ENCODE results near the gene HSPA4L. TPM values are rescaled to one million over a fixed set of nuclear protein-coding genes. Genes with fewer than 3 reads are reported as not detected.

Gene HSPA4L
- total RNA-seq, 2 experiments from 2014 or later, result 4.1 to 4.6 TPM

GRCh38 chr4:127849505-127850234 is 67.5 kb downstream of the HSPA4L start:
- intact Hi-C loops (cut with micrococcal nuclease), result no loop called here
- DNase-seq (no peak), ATAC-seq (no peak)
- ChIA-PET POLR2A (no interaction called here), CTCF (no interaction called here)
- Mint-ChIP-seq H3K36me3 (ENCODE audit: low read depth) (peaks cover 60% of the 10 kb centered on the region), H3K9me3 (peaks cover 63% of the 10 kb centered on the region), H3K27me3 (no peaks in the 10 kb centered on the region), H3K4me1 (ENCODE audit: low read depth) (no peaks in the 10 kb centered on the region), H3K27ac (no peak overlapping the region), H3K4me3 (no peak overlapping the region)
- TF ChIP-seq CTCF (IDR thresholded peaks at IDR 0.05), result no peak

GRCh38 chr4:127852661-127853060 is 70.5 kb downstream of the HSPA4L start:
- ChIA-PET CTCF (no interaction called here), POLR2A (no interaction called here)
- Mint-ChIP-seq H3K36me3 (ENCODE audit: low read depth) (peaks cover 67% of the 10 kb centered on the region), H3K27ac (no peak overlapping the region), H3K27me3 (no peaks in the 10 kb centered on the region), H3K4me3 (no peak overlapping the region), H3K9me3 (peaks cover 55% of the 10 kb centered on the region), H3K4me1 (ENCODE audit: low read depth) (peaks cover 4% of the 10 kb centered on the region)
- DNase-seq (no peak), ATAC-seq (no peak)
- intact Hi-C loops (cut with micrococcal nuclease), result no loop called here
- no peak for TF ChIP-seq CTCF (IDR thresholded peaks at IDR 0.05)

GRCh38 chr4:127856196-127856812 is 74.2 kb downstream of the HSPA4L start:
- Mint-ChIP-seq H3K27ac (no peak overlapping the region), H3K9me3 (peaks cover 40% of the 10 kb centered on the region), H3K4me1 (ENCODE audit: low read depth) (peaks cover 4% of the 10 kb centered on the region), H3K36me3 (ENCODE audit: low read depth) (peaks cover 63% of the 10 kb centered on the region), H3K27me3 (no peaks in the 10 kb centered on the region), H3K4me3 (no peak overlapping the region)
- CTCF ChIA-PET, result interaction anchor here (0.6 kb wide), 1 partner anchor 1062 kb away, joined by 3 read pairs; no protein-coding TSS in a partner anchor
- ATAC-seq, result no peak
- no peak for TF ChIP-seq CTCF (IDR thresholded peaks at IDR 0.05)
- intact Hi-C loops (cut with micrococcal nuclease), result no loop called here
- no peak for DNase-seq
- POLR2A ChIA-PET, result no interaction called here

- H3K4me1 Mint-ChIP-seq (ENCODE audit: low read depth), result peaks cover 4% of the 10 kb centered on the region
- CTCF ChIA-PET, result no interaction called here
- TF ChIP-seq CTCF (IDR thresholded peaks at IDR 0.05), result no peak
- H3K27ac Mint-ChIP-seq, result no peak overlapping the region
- POLR2A ChIA-PET, result no interaction called here
- peaks cover 34% of the 10 kb centered on the region for H3K9me3 Mint-ChIP-seq
- DNase-seq (no peak), ATAC-seq (no peak)
- H3K4me3 Mint-ChIP-seq, result no peak overlapping the region
- H3K27me3 Mint-ChIP-seq, result no peaks in the 10 kb centered on the region
- intact Hi-C loops (cut with micrococcal nuclease), result no loop called here
- H3K36me3 Mint-ChIP-seq (ENCODE audit: low read depth), result peaks cover 57% of the 10 kb centered on the region
Measured at GRCh38 chr4:127856813-127857447, 74.8 kb downstream of the HSPA4L start.

- intact Hi-C loops (cut with micrococcal nuclease), result no loop called here
- H3K27ac Mint-ChIP-seq, result no peak overlapping the region
- no peak for ATAC-seq
- H3K27me3 Mint-ChIP-seq, result no peaks in the 10 kb centered on the region
- TF ChIP-seq CTCF (IDR thresholded peaks at IDR 0.05), result no peak
- peaks cover 56% of the 10 kb centered on the region for H3K36me3 Mint-ChIP-seq (ENCODE audit: low read depth)
- peaks cover 30% of the 10 kb centered on the region for H3K9me3 Mint-ChIP-seq
- H3K4me1 Mint-ChIP-seq (ENCODE audit: low read depth), result peaks cover 4% of the 10 kb centered on the region
- CTCF ChIA-PET, result no interaction called here
- POLR2A ChIA-PET, result no interaction called here
- no peak overlapping the region for H3K4me3 Mint-ChIP-seq
- no peak for DNase-seq
Measured at GRCh38 chr4:127857641-127858040, 75.5 kb downstream of the HSPA4L start.
